Measurements from ENCODE around the gene HEATR3.

Gene HEATR3

GRCh38 chr16:50136399-50136798 is 70.6 kb downstream of the HEATR3 start:
- no peak for TF ChIP-seq CTCF (IDR thresholded peaks at IDR 0.05; ENCODE audit: low read depth, low read length)
- H3K4me3 ChIP-seq (ENCODE audit: low read depth, low read length), result no peak overlapping the region

- no peak overlapping the region for H3K4me3 ChIP-seq (ENCODE audit: low read depth, low read length)
- TF ChIP-seq CTCF (IDR thresholded peaks at IDR 0.05; ENCODE audit: low read depth, low read length), result no peak
These were observed 71.5 kb downstream of the HEATR3 start for GRCh38 chr16:50137268-50137667.

- no peak overlapping the region for H3K4me3 ChIP-seq (ENCODE audit: low read depth, low read length)
- TF ChIP-seq CTCF (IDR thresholded peaks at IDR 0.05; ENCODE audit: low read depth, low read length), result no peak
These were observed 73.8 kb downstream of the HEATR3 start for GRCh38 chr16:50139580-50139979.

GRCh38 chr16:50144211-50144610 is 78.4 kb downstream of the HEATR3 start:
- H3K4me3 ChIP-seq (ENCODE audit: low read depth, low read length), result no peak overlapping the region
- no peak for TF ChIP-seq CTCF (IDR thresholded peaks at IDR 0.05; ENCODE audit: low read depth, low read length)

GRCh38 chr16:50146479-50147435 is 81.0 kb downstream of the HEATR3 start:
- H3K4me3 ChIP-seq (ENCODE audit: low read depth, low read length), result no peak overlapping the region
- TF ChIP-seq CTCF (IDR thresholded peaks at IDR 0.05; ENCODE audit: low read depth, low read length), result no peak

- no peak for TF ChIP-seq CTCF (IDR thresholded peaks at IDR 0.05; ENCODE audit: low read depth, low read length)
- H3K4me3 ChIP-seq (ENCODE audit: low read depth, low read length), result no peak overlapping the region
These were observed 85.6 kb downstream of the HEATR3 start for GRCh38 chr16:50151322-50151721.

- H3K4me3 ChIP-seq (ENCODE audit: low read depth, low read length), result no peak overlapping the region; the same call in 1 of the 2 replicates
- no peak for TF ChIP-seq CTCF (IDR thresholded peaks at IDR 0.05; ENCODE audit: low read depth, low read length)
These were observed 86.0 kb downstream of the HEATR3 start for GRCh38 chr16:50151756-50152155.
